Hematopoietic multipotent progenitor cell treated with erythropoietin and hydrocortisone succinate and interleukin-3 and kit ligand, for 15 days (in vitro differentiated cells): ENCODE data around the gene MKNK2.

ENCODE experiments used
- DNase-seq: peaks from one replicate; pipeline ENCODE4 v3.0.0-alpha.2; 2015; ENCODE audit warnings: low spot score

MKNK2 gene

DNA sequence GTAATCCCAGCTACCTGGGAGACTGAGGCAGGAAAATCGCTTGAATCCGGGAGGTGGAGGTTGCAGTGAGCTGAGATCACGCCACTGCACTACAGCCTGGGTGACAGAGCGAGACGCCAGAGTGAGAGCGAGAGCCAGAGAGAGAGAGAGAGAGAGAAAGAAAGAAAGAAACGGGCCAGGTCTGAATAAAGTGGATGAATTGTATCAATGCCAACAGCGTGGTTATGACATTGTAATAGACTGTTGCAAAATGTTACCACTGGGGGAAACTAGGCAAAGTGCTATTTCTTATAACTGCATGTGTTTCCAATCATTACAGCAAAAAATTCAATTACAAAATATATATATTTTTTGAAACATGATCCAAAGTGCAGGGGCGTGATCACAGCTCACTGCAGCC, 23.7 kb downstream of the MKNK2 start:
- DNase-seq = no peak

DNA sequence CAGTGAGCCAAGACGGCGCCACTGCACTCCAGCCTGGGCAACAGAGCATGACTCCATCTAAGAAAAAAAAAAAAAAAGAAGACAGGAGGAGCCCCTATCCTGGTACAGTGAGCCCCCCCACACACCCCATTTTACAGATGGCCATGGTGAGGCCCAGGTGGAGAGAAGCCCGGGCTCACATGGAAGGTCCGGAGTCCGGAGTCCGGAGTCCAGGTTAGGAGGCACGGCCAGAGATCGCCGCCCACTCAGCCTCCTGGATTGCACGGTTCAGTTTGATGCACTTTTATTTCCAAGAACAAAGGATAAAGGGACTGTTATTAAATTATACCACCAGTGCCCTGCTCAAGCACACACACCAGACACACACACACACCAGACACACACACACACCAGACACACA, 24.3 kb downstream of the MKNK2 start:
- no peak for DNase-seq

DNA sequence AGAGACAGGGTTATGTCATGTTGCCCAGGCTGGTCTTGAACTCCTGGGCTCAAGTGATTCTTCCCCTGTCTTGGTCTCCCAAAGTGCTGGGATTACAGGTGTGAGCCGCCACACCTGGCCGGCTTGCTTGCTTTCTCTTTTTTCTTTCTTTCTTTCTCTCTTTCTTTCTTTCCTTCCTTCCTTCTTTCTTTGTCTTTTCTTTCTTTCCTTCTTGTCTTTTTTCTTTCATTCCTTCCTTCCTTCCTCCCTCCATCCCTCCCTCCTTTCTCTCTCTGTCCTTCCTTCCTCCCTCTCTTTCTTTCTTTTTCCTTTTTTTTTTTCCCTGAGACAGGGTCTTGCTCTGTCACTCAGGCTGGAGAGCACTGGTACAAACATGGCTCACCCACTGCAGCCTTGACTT, 28.8 kb downstream of the MKNK2 start:
- no peak for DNase-seq

DNA sequence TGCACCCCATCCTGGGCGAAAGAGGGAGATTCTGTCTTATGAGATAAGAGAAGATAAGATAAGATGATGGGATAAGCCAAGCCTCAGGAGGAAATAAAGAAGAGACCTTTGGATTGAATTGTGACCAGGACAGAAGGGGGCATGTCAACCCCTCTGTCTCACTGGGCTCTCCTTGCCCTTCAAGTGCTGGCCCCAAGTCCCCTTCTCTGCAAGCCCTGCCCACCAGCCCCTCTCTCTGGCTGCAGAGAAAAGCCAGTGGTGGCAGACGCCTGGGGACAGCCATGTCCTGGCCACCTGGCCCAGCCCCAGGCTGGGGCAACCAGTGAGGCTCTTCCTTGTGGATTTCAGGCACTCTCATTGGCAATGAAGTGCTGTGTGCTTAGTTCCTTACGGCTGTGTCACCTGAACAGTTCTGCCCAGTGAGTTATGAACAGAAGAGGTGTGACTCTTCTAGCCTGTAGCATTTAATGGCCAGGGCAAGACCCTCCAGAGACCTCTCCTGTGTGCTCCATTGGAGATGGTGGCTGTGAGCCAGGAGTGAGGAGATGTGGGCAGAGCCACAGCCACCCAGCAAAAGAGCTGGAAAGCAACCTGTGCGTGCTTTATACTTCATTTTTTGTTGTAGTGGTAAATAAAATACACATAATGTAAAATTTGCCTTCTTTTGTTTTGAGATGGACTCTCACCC, 29.4 kb downstream of the MKNK2 start:
- DNase-seq = no peak

DNA sequence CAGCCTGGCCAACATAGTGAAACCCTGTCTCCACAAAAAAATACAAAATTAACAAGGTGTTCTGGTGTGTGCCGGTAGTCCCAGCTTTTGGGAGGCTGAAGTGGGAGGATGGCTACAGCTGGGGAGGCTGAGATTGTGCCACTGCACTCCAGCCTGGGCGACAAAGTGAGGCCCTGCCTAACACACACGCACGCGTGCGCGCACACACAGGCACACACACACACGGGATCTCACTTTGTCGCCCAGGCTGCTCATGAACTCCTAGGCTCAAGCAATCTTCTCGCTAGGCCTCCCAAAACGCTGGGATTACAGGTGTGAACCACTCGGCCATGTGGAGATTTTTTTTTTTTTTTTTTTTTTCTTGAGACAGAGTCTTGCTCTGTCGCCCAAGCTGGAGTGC, 32.3 kb downstream of the MKNK2 start:
- DNase-seq = no peak

DNA sequence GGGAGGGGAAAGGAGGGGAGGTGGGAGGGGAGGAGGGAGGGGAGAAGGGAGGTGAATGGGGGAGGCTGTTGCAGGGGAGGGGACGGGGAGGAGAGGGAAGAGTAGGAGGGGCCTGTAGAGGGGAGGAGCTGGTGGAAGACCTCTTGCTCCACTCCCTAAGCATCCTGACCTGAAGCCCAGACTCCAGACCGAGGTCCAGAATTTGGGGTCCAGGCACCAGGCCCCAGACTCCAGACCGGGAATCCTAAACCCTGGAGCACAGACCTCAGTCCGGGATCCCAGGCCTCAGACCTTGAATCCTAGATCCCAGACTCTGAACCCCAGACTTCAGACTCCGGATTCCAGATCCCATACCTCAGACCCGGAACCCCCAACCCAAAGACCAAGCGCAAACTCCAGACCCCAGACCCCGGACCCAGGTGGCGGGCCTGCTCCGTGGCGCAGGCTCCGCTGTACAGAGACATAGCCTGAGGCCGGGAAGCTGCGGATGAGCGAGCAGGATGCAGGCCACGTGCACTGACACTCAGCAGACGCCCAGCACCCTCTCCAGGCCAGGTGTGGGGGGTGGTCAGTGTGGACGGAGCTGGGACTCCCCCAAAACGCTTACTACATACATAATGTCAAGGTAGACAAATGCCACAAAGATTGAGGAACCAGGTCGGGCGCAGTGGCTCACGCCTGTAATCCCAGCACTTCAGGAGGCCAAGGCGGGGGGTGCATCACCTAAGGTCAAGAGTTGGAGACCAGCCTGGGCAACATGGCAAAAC, 34.8 kb downstream of the MKNK2 start:
- DNase-seq = peak; percentile 32

DNA sequence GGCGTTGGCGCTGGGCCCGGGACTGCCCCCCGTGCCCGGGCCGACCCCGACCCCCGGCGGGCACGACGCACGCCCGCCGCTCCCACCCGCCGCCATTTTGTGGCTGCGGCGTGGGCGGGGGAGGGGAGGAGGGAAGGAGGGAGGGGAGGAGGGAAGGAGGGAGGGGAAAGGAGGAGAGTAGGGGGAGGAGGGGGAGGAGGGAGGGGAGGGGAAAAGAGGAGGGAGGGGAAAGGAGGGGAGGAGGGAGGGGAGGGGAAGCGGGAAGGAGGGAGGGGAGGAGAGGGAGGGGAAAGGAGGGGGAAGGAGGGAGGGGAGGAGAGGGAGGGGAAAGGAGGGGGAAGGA, 35.5 kb downstream of the MKNK2 start, which contains the start of gene BTBD2:
Gene BTBD2, minus strand, starts transcription at position 107 of the 343 bp plus-strand sequence. Its CDS starts 11 bp downstream, at position 96.
- DNase-seq = peak; percentile 30

DNA sequence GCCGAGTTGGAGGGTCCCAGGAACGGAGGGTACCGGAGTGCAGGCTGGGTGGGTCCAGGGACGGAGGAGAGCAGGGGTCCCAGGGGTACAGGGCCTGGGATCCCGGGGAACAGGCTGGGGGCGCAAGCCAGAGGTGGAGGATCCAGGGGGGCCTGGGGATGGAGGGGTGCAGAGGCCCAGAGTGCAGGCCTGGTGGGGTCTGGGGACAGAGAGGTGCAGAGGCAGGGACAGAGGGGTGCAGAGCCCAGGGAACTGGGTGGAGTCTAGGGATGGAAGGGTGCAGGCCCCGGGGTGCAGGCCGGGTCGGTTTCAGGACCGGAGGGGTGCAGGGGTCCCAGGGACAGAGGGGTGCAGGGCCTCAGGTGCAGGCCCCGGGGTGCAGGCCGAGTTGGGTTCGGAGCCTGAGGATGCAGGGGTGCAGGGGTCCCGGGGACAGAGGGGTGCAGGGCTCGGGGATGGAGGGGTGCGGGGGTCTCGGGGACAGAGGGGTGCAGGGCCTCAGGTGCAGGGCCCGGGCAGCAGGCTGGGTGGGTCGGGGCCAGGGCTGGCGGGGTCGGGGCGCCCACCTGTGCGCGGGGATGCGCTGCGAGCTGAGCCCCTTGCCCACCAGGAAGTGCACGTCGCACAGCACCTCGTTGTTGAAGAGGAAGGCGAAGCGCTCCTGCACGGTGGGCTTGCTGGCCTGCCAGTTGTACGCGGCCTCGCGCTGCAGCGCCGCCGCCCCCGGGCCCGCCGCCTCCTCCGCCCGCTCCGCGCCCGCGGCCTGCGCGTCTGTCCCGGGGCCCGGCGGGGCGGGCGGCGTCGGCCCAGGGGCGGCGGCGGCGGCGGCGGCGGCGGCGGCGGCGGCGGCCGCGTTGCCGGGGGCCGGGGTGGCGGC, 36.1 kb downstream of the MKNK2 start:
- peak; percentile 23 for DNase-seq

DNA sequence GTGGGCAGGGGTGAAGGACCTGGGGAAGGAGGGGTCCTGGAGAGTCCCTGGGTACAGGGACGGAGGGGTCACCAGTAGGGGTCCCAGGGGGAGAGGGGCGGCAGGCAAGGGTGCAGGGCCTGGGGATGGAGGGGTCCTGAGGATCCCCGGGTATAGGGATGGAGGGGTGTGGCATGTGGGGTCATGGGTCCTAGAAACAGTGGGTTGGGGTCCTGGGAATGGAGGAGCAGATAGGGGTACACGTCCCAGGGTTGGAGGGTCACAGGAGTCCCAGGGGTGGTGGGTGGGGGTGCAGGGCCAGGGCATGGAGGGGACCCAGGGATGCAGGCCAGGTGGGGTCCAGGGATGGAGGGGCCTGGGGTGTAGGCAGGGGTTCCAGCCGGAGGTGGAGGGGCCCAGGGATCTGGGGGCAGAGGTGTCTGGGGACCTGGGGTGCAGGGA, 36.9 kb downstream of the MKNK2 start:
- no peak for DNase-seq

DNA sequence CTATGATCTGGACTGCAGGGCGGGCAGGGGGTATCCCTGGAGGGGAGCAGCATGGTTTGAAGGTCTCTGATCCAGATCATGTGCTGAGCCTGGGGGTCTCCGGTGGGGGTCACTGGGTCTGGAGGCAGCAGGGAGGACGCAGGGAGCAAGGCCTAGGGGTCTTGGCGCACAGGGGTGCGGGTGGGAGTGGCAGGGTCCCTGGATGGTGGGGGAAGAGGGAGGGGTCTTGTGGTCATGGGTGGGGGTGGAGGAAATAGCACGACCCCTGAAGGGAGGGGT, 37.4 kb downstream of the MKNK2 start:
- no peak for DNase-seq

DNA sequence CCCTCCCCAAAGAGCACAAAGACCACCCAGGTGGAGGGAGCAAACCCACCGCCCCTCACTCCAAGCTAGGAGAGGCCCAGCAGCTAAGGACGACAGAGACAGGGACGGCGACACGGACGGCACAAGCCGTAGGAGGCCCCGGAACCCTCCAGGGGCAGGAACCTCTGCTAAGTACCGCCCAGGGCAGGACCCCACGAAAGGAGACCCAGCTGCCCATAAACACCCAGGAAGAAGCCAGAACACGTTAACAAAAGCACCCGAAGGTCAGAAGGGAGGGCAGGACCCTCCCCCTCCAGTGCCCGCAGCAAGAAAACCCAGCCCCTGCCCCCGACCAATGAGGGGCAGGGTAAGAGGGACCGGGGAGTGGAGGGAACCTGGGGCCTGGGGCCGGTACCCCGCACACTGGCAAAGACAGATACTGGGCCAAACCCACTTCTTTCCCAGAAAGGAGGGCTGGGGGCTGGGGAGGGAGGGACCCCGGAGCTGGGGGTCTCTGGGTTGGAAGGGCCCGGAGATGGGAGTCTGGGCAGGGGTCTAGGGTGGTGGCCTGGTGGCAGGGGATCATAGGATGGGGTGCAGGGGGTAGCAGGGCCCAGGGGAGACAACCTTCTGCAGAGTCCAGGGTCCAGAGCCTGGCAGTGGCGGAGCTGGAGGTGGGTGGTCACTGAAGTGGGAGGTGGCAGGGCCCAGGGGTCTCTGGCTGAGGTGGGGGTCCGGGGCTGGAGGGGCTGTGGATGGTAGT, 37.9 kb downstream of the MKNK2 start:
- DNase-seq = no peak

DNA sequence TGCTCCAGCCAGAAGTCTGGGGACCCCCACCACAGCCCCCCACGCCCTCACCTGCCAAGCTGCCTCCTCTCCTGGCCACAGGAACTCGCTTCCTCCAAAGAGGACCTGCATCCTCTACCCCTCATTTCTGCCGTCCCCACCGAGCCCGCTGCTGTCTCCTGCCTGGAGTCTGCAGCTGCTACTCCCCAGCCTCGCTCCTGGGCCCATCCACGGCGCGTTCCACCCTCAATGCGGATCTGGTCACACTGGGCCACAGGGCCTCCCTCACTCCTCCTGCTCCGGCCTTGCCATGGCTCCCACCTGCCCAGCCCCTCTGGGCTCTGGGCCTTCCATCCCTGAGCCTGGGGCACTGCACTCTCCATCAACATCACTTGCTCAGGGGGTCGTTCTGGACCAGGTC, 39.9 kb downstream of the MKNK2 start:
- no peak for DNase-seq

DNA sequence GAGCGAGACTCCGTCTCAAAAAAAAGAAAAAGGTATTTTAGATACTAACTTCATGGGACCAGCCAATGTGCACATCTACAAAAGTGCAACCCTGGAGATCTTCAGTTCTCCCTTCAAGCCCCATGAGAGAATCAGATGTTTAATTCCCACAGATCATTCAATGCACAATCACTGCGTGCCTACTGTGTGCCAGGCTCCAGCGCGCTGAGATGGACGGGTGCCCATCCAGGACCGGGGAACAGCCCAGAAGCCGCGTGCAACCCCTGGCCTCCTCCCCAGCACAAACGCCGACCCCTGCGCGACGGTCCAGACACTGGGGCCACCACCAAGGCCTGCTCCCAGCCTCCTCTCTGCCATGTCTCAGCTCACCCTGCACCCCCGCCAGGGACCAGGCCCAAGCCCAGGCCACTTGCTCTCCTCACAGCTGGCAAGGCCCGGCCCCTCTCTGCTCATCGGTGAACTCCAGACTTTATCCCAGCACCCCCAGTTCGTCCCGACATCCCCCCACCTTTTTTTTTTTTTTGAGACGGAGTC, 40.8 kb downstream of the MKNK2 start:
- no peak for DNase-seq

DNA sequence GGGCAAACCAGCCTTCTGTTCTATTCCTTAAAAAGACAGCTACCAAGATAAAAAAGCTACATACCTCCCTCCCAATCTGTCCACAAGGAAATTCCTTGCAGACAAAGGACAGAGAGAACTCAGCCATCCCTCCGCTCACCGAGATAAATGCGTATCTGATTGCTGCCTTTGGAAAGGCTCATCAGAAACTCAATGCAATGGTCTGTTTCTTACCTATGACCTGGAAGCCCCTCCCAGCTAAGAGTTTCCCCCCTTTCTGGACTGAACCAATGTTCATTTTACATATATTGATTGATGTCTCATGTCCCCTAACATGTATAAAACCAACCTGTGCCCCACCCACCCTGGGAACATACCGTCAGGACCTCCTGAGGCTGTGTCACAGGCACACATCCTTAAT, 47.2 kb downstream of the MKNK2 start:
- no peak for DNase-seq

DNA sequence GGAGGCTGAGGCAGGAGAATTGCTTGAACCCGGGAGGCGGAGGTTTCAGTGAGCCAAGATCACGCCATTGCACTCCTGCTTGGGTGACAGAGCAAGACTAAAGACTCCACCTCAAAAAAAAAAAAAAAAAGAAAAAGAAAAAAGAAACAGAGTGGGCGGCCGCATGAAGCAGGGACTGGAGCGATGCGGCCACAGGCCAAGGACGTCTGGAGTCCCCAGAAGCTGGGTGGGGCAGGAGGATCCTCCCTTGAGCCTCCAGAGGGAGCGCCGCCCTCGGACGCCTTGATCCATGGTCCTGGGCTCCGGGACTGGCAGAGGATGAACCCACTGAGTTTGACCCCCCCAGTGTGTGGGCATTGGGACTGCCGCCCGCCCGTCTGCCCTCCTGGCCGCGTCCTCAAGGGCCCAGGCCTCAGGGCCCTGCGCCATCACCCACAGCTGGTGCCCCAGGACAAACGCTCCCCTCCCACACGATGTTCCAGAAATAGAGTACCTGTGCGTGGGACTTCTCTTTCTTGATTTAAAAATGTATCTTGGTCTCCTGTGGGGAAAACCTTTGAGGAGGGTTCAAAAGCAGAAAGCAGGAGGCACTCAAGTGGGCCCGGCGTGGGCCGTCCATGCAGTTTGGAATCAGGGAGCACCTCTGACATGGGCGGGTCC, 51.1 kb downstream of the MKNK2 start:
- DNase-seq = no peak

DNA sequence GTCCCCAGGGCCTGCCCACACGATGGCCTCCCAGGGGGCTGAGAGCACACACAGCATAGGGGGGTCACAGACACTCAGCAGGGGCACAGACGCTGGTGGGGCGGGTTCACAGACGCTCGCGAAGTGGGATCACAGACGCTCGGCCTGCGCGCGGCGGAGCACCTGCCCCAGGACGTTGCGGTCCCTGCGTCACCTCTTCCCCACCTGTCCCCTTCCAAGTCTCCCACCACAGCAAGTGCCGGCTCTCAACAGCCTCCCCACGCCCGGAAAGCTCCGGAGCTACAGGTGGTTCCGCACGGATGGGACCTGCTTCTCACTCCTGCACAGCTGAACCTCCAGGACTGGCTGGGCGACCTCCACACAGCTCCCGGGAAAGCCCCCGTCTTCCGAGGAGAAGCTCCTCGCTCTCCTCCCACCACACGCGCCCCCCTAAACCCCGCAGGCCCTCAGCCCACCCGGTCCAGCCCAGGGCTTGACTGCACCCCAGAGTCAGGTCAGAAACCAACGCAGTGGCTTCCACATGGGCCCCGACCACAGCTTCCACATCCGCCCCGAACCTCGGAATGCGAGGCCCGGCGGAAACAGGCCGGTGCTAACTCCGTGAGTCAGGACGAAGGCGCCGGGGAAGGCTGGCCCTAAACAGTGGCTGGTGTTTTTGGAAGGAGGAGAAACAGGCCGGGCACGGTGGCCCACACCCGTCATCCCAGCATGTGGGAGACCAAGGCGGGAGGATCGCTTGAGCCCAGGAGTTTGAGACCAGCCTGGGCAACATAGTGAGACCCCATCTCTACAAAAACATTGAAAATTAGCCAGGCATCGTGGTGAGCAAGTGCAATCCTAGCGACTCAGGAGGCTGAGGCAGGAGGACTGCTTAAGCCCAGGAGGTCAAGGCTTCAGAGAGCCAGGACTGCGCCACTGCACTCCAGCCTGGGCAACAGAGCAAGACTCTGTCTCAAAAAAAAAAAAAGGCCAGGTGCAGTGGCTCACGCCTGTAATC, 52.0 kb downstream of the MKNK2 start:
- DNase-seq = no peak

DNA sequence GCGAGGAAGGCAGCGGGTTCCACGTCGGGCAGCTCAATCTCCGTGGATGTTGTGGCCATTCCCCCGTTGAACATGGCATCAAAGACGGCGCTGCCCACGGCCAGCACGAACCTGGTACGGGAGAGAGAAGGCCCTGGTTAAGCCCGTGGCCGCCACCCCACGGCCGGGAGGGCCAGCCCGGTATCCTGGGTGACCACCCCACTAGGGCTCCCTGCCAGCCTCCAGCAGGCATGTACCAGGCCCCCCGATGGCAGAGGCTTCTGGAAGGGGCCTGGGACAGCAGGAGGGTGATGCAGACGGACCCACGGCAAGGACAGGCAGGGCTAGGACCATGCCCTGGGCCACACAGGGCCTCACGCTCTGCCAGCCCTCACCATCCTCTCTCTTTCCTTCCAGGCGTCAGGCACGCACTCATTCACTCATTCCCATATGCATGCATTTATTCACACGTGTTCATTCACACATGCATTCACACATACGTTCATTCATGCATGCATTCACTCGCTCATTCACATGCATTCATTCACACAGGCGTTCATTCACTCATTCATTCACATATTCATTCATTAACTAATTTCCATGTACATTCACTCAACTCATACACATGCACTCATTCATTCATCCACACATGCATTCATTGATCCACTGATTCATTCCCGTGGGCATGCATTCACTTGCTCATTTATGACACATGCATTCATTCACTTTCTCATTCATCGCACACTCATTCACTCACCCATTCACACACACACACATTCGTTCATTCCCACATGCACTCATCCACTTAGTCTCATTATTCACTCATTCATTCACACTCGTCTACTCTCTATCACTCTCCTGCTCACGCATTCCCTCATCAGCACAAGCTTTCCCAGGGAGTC, 53.5 kb downstream of the MKNK2 start:
- DNase-seq = no peak

DNA sequence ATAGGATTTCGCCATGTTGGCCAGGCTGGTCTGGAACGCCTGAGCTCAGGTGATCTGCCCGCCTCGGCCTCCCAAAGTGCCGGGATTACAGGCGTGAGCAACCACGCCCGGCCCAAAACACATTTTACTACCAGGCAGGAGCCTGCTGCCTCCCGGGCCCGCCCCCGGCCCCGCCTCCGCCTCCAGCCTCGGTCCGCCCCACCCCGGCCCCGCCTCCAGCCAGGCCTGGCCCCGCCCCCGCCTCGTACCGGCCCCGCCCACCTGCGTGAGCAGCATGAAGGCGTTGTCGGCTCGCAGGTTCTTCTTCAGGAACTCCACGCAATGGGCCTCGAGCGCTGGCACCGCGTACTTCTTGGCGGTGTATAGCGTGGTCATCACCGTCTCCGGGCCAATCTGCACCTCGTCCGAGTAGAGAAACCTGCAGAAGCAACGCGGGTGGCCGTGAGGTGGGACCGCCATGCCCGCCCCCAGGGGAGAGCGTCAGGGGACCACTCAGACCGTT, 58.2 kb downstream of the MKNK2 start:
- peak; percentile 54 for DNase-seq
